Aorta (tissue), 5 donors: ENCODE results near the gene GOLGA7B. TPM values are rescaled to one million over a fixed set of nuclear protein-coding genes. Genes with fewer than 3 reads are reported as not detected.

ENCODE experiments used
- ATAC-seq: fragments of 200-7000 bp; cut with Tn5 transposase; one replicate; pipeline ENCODE4 v1.9.1; 2022; ENCODE audit warnings: moderate library complexity; ENCODE audit not compliant: low FRiP score
- DNase-seq, 2 donors: peaks; one replicate each; pipeline ENCODE4 v3.0.0-alpha.2; 2020
- H3K27ac ChIP-seq, 2 donors: one replicate each; pipeline ENCODE4 v1.5.1; 2013; ENCODE audit warnings: low read length in 2 of 2, mild to moderate bottlenecking in 2 of 2, moderate library complexity in 2 of 2, control low read depth in 1 of 2, inconsistent platforms in 1 of 2, low read depth in 1 of 2
- H3K27me3 ChIP-seq, 2 donors: one replicate each; pipeline ENCODE4 v1.6.1; 2013; ENCODE audit warnings: control low read depth in 1 of 2, low read length in 1 of 2, mild to moderate bottlenecking in 1 of 2, moderate library complexity in 1 of 2; ENCODE audit not compliant: insufficient read depth in 2 of 2, control insufficient read depth in 1 of 2
- H3K36me3 ChIP-seq, 2 donors: one replicate each; pipeline ENCODE4 v1.6.1; 2013; ENCODE audit warnings: control low read depth in 1 of 2, low read length in 1 of 2, mild to moderate bottlenecking in 1 of 2; ENCODE audit not compliant: insufficient read depth in 2 of 2, control insufficient read depth in 1 of 2
- H3K4me1 ChIP-seq, 2 donors: one replicate each; pipeline ENCODE4 v1.6.1; 2013; ENCODE audit warnings: low read length in 2 of 2, control low read depth in 1 of 2, mild to moderate bottlenecking in 1 of 2, moderate library complexity in 1 of 2; ENCODE audit not compliant: insufficient read depth in 2 of 2, control insufficient read depth in 1 of 2
- H3K4me3 ChIP-seq, 2 donors: one replicate each; pipeline ENCODE4 v1.5.1; 2013; ENCODE audit warnings: low read length in 2 of 2, control low read depth in 1 of 2, mild to moderate bottlenecking in 1 of 2
- H3K9me3 ChIP-seq: one replicate; pipeline ENCODE4 v1.6.1; 2013; ENCODE audit warnings: mild to moderate bottlenecking, low read length; ENCODE audit not compliant: control insufficient read depth
- WGBS, 2 donors: extraction: QIAGEN DNeasy Blood & Tissue Kit; methylation state at CpG; one replicate each; pipeline ENCODE4 v1.1.7; 2013; 5-methylcytosine and 5-hydroxymethylcytosine counted together
- intact Hi-C, 2 donors: fragments of 100-400 bp; cut with DNase I; formaldehyde crosslinking; loops; one replicate each; pipeline versions ENCODE4 v1.14.2 to v1.15.0; 2022
- polyA plus RNA-seq, 2 donors: library from polyadenylated mRNA; stranded (reverse); fragments of 200-250 nt; gene quantifications; one replicate each; pipeline ENCODE4 v1.2.3, GENCODE V29; 2013
- total RNA-seq, 2 donors: library from RNA; stranded (reverse); fragmentation: NEBNext Ultra II Directional; extraction: Animal tissue kit (Norgen Biotek cat#: 25700); gene quantifications; one replicate each; pipeline ENCODE4 v1.2.1, GENCODE V29; 2021
- donor health status: healthy with polysubstance abuse.
- donor health status: Bipolar disorder and iron deficiency.
- donor health status: DM: no; HTN: no; CAD: no.
- donor health status: DM: no; HTN: no; CAD: no.
- donor health status: DM: yes; HTN: yes; CAD: no.

Gene GOLGA7B
- total and polyA plus RNA-seq, 4 donors: 0.13 to 0.45 (median 0.38) TPM

DNA sequence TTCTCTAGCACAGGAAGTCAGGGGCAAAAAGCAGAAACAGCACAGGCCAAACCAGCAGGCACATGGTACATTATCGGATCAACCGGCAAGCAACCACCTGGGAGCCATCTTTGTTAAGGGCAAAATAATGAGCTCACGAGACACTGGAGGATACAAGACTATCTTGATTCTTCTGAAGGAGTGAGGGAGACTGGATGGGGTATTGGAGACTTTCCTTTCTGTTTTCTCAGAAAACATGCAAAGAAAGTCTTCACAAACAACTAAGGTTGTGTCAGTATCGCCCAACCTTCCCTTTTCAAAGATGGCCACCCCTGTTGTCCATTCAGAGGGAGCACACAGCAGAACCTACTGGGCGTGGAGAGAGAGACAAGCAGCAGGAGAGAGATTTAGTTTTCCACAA is 29.6 kb downstream of the GOLGA7B start:
- intact Hi-C loops: no loop called here
- DNase-seq: no peak
- Histone ChIP-seq H3K36me3 (no peaks in the 10 kb centered on the region), H3K27me3 (no peaks in the 10 kb centered on the region), H3K9me3 (no peaks in the 10 kb centered on the region), H3K4me1 (peaks cover 0 to 2% of the 10 kb centered on the region in 2 donors), H3K4me3 (no peak overlapping the region), H3K27ac (no peak overlapping the region)
- 93% methylated on average over 5 of the region's 5 CpGs for WGBS, 2 donors
- no peak for ATAC-seq

DNA sequence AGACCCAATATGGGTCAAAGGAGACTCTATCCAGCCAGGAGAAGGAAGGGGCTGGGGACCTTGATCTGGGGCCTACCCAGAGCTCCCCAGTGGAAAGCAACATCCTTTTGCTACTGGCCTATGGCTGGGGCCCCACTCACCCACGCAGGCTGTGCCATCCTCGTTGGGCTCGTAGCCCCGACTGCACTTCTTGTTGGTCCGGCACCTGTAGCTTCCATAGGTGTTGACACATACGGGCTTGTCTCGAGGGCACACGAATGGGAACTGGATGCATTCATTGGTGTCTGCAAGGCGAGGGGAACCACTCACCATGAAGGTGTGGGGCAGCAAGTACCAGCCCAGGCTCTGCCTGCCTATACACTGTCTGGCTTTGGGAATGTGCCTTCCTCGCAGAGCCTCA is 30.5 kb downstream of the GOLGA7B start:
- no peak overlapping the region for H3K27ac ChIP-seq
- no peak overlapping the region for H3K4me3 ChIP-seq
- WGBS, 2 donors: 93 to 94% methylated on average over 10 of the region's 10 CpGs
- H3K4me1 ChIP-seq: peaks cover 0 to 2% of the 10 kb centered on the region in 2 donors
- no peaks in the 10 kb centered on the region for H3K27me3 ChIP-seq
- ATAC-seq (no peak), DNase-seq (no peak)
- H3K9me3 ChIP-seq: no peaks in the 10 kb centered on the region
- no peaks in the 10 kb centered on the region for H3K36me3 ChIP-seq
- intact Hi-C loops: no loop called here

DNA sequence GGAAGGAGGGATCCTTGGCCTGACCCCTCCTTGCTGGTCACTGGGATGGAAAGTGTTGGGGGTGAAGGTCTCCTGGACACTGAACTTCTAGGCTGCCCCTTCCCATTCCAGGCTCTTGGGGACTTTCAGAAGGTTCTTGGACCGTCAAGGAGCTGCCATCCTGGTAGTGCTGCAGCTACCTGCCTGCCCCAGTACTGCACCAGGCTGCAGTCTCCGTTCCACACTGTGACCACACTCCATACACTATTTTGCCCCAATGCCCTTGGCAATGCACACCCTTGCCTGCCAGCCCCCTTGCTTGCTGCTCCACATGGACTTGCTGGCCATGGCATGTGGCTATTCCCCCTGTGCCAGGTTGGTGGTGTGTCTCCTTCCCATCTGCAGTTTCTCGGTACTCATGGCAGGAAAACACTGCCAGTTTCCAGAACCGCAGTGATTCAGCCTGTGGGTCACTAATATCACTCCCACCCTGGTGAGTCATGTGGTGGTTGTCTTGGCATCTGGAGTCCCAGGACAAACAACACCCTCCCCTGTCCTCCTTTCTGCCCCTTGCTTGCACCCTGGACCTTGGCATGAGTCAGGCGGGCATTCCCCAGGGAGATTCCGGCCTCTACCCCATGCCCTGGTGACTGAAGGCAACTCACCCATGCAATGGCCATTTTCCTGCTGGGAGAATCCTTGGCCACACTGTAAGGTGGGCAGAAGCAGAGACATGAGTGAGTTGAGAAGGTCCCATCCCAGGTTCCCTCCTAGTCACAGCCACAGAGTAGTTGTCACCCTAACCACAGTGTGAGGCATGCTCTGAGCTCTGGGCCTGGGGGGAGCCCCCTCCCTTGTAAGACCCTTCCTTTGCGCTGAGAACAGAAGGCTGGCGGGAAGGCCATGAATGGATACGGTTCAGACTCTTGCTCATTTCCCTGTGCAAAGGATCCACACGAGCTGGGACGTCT is 32.8 kb downstream of the GOLGA7B start:
- DNase-seq (peak; percentile 85 to 94), ATAC-seq (peak; percentile 57)
- intact Hi-C loops: no loop called here
- no peaks in the 10 kb centered on the region for H3K9me3 ChIP-seq
- H3K36me3 ChIP-seq: no peaks in the 10 kb centered on the region
- H3K27ac ChIP-seq: no peak overlapping the region
- H3K4me1 ChIP-seq: peaks cover 0 to 2% of the 10 kb centered on the region in 2 donors
- 62 to 65% methylated on average over 11 of the region's 11 CpGs for WGBS, 2 donors
- H3K4me3 ChIP-seq: no peak overlapping the region
- no peaks in the 10 kb centered on the region for H3K27me3 ChIP-seq

DNA sequence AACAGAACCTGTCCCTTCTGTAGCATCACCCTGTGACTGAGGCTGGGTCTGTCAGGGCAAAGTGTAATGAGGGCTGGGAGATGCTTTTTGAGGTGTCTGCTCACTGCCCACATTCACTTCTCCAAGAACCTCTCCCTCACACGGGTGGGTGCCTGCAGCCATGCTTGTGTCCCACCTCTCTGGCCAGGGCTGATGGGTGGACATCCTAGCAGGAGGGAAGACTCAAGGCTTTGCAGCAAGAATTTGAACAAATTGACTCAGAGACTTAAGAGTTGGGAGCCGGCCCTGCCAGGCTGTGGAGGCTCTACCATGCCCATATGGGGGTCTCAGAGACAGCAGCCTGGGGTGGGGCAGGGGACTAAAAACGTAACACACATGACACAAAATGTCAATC is 33.4 kb downstream of the GOLGA7B start:
- intact Hi-C loops: no loop called here
- no peak for ATAC-seq

DNA sequence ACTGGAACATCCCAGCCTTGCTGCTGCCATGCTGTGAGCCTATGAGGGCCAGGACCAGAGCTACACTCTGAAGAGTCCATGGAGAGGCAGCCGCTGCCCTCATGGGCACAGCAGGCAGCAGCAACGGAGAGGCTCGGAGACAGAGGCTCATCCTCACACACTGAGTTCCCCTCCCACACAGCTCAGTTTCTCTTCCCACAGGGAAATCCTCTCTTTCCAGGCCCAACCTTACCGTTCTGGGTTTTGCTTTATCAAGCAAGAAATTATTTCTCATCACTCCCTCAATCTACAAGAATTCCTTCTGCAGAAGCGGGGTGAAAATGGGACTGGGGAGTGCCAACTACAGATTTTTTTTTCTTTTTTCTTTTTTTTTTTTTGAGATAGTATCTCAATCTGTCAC is 36.6 kb downstream of the GOLGA7B start:
- ATAC-seq (no peak), DNase-seq (peak in 1 of 2 donors; percentile 22)
- Histone ChIP-seq H3K27ac (no peak overlapping the region), H3K4me1 (peaks cover 0 to 2% of the 10 kb centered on the region in 2 donors), H3K4me3 (no peak overlapping the region), H3K36me3 (no peaks in the 10 kb centered on the region), H3K27me3 (no peaks in the 10 kb centered on the region), H3K9me3 (no peaks in the 10 kb centered on the region)
- intact Hi-C loops: no loop called here
- WGBS, 2 donors: 62 to 66% methylated on average over 5 of the region's 5 CpGs

More for the DNA sequence above, 33.4 kb downstream of the GOLGA7B start:
- no peak overlapping the region for H3K27ac ChIP-seq
- no peaks in the 10 kb centered on the region for H3K9me3 ChIP-seq
- DNase-seq: peak in 1 of 2 donors; percentile 23
- WGBS, 2 donors: 65 to 70% methylated on average over 3 of the region's 3 CpGs
- peaks cover 0 to 2% of the 10 kb centered on the region in 2 donors for H3K4me1 ChIP-seq
- H3K36me3 ChIP-seq: no peaks in the 10 kb centered on the region
- H3K27me3 ChIP-seq: no peaks in the 10 kb centered on the region
- no peak overlapping the region for H3K4me3 ChIP-seq

DNA sequence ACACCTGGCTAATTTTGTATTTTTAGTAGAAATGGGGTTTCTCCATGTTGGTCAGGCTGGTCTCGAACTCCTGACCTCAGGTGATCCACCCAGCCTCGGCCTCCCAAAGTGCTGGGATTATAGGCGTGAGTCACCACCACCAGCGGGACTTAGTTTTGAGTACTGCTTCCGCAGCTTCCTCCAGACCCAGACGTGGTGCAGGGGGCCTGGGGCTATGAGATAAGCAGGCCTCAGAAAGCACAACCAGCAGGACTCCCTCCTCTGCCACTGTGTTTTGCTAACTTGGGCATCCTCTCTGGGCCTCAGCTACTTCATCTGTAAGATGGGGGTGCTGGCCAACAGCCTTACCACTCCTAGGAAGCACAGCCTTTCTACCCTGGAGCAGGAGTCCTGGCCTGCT is 37.8 kb downstream of the GOLGA7B start:
- Histone ChIP-seq H3K4me3 (no peak overlapping the region), H3K27ac (no peak overlapping the region), H3K4me1 (no peaks in the 10 kb centered on the region), H3K36me3 (no peaks in the 10 kb centered on the region), H3K9me3 (no peaks in the 10 kb centered on the region), H3K27me3 (no peaks in the 10 kb centered on the region)
- ATAC-seq: no peak
- intact Hi-C loops: no loop called here
- DNase-seq: peak in 1 of 2 donors; percentile 25
- WGBS, 2 donors: 82 to 85% methylated on average over 6 of the region's 6 CpGs

DNA sequence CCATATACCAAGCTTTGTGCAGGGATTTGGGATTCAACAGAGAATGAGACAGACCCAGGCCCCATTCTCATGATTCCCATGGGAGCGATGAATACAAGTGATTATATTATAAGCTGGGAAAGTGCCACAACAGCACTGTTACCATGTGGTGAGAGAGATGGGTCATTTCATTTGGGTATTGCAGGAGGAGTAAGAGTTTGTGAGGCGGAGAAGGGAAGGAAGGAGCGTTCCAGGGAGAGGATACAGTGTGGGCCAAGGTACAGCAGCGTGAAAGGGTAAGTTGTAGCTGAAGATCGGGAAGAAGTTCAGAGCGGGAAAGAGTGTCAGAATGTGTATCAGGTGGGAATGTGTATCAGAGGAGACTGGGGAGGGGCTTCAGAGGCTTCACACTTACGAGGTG is 38.5 kb downstream of the GOLGA7B start:
- WGBS, 2 donors: 92 to 93% methylated on average over 7 of the region's 7 CpGs
- Histone ChIP-seq H3K36me3 (no peaks in the 10 kb centered on the region), H3K27me3 (no peaks in the 10 kb centered on the region), H3K27ac (no peak overlapping the region), H3K4me3 (no peak overlapping the region), H3K4me1 (no peaks in the 10 kb centered on the region), H3K9me3 (no peaks in the 10 kb centered on the region)
- no peak for DNase-seq
- intact Hi-C loops: no loop called here
- ATAC-seq: no peak

DNA sequence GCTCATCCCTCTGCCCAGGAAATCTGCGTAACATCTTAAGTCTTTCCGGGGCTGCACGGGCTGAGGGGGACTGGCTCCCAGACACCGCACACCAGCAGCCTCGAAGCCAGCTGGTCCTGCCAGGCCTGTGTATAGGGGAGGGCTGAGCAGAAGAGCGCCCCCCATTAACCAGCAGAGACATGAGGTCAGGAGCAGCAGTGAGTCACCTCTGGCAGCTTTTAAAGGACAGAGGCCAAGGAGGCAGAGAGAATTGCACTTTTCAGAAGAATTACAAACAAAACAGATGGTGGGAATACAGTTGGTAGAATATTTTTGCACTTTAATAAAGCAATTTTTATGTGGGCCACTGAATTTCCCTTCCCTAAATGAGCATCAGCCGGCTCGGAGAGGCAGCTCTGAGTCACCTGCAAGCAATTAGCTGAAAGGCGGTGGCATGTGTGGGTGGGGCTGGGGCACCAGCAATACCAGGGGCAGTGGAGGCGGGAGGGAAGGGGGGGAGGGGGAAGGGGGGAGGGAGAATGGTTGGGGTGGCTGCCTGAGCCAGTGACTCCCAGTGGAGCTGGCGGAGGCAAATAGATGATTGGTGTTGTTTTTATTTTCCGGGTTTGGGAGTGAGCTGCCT is 39.1 kb downstream of the GOLGA7B start:
- ATAC-seq: no peak
- no peak overlapping the region for H3K27ac ChIP-seq
- DNase-seq: peak in 1 of 2 donors; percentile 58
- no peaks in the 10 kb centered on the region for H3K27me3 ChIP-seq
- 35 to 38% methylated on average over 11 to 12 of the region's 12 CpGs for WGBS, 2 donors
- no peaks in the 10 kb centered on the region for H3K4me1 ChIP-seq
- intact Hi-C loops: no loop called here
- no peak overlapping the region for H3K4me3 ChIP-seq
- H3K9me3 ChIP-seq: no peaks in the 10 kb centered on the region
- H3K36me3 ChIP-seq: no peaks in the 10 kb centered on the region
